ENCODE data around the gene FBXO34.
"Not testable (repeated sequence)": the region's sequence is repeated elsewhere in the genome, so short reads cannot be mapped to it uniquely, and the experiment has no call there.

FBXO34 gene

DNA sequence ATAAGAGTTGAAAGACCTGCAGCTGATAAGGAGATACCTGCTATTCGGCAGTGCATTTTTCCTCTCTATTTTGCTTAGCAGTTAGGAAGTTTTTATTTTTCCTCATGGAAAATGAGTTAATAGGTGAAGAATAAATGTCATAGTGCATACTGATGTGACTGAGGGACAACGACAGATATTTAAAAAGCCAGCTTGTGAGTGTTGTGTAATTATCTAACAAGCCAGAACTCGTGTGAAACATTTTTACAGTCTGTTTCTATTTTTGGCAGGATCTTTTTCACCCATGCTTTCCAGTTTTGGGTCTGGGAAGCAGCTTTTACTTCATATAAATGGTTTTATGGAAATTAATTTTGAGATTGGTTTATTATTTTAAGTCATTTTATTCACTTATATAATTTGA is 2.9 kb downstream of the FBXO34 start:
- DNase-seq, result no peak

DNA sequence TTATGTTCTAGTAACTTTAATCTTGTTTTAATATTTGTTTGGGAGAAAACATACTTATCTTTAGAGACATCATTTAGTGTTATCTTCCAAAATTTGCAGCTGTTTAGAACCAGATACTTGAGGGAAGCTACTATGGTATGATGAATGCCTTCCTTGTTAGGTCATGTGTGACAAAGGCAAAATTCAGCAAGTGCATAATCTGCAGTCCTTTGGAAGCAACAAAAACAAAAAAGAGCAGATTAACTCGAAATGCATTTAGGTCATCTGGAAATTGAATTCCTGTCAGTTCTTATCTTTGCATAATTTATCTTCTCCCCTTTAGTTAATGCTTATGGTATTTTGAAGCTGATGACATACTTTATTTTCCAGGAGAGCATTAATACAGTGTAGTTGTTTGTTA is 3.5 kb downstream of the FBXO34 start:
- DNase-seq, result no peak

DNA sequence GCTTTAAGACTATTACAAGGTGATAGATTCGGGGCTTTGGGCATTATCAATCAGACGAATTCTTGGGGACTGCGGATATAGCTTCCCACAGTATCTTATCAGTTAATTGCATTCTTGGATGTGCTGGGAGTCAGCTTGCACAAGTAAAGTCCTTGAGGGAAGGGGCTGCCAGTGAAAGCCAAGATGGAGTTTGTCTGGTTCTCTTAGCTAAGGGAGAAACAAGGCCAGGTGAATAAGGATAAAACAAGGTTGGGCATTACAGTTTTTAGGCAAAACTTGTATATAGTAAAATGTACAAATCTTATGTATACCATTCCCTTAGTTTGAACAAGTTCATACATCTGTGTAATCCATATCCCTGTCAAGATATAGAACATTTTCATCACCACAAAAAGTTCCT is 5.5 kb downstream of the FBXO34 start:
- no peak for DNase-seq

DNA sequence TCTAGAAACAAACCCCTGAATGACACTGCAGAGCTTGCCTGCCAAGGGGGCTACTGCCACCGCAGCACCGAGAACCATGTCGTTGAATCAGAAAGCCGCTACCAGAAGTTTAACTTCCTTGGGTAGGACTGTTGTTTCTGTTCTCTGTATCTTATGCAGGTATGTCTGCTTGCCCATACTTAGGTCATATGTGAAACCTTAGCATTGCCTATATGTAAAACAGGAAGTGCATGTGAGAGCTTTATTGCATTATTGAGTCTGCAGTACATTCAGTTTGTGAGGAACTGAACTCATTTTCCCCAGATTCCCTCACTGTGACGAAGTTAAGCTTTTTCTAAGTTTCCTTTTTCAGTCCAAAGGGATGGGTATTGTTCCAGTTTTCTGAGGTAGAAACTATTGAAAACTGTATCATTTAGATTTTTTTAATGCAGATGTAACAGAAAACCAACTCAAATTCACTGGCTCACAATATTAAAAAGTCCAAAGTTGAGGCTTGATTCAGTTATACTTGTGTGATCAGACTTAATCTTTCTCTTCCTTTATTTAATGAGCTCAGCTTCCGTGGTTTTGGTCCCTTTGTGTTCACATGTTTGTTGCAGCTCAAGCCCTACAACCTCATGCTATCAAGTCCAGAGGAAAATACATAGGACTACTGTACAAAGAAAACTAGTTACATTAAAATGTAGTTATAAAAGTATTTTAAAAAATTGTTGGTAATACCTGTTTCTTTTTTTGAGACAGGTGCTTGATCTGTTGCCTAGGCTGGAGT is 6.9 kb downstream of the FBXO34 start:
- no peak for DNase-seq

GRCh38 chr14:55279384-55279783 is 8.2 kb downstream of the FBXO34 start:
- DNase-seq, result no peak

- no peak for DNase-seq
Observed at GRCh38 chr14:55281316-55281839, 10.2 kb downstream of the FBXO34 start.

DNA sequence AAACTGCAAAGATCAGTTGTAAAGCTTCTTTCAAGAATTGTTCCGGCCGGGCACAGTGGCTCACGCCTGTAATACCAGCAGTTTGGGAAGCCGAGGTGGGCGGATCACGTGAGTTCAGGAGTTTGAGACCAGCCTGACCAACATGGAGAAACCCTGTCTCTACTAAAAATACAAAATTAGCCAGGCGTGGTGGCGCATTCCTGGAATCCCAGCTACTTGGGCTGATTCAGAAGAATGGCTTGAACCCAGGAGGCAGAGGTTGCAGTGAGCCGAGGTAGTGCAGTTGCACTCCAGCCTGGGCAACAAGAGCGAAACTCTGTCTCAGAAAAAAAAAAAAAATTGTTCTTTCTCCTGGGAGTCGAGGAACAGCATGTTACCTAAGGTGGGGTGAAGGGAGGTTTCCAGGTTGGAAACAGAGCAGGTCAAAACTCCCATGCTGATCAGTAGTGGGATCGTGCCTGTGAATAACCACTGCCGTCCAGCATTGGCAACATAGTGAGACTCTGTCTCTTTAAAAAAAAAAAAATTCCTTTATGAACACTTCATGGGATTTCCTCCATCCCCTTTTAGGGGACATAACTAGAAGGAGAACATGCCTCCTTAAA is 13.9 kb downstream of the FBXO34 start:
- no peak for DNase-seq

GRCh38 chr14:55288439-55288838 is 17.2 kb downstream of the FBXO34 start:
- DNase-seq, result no peak

DNA sequence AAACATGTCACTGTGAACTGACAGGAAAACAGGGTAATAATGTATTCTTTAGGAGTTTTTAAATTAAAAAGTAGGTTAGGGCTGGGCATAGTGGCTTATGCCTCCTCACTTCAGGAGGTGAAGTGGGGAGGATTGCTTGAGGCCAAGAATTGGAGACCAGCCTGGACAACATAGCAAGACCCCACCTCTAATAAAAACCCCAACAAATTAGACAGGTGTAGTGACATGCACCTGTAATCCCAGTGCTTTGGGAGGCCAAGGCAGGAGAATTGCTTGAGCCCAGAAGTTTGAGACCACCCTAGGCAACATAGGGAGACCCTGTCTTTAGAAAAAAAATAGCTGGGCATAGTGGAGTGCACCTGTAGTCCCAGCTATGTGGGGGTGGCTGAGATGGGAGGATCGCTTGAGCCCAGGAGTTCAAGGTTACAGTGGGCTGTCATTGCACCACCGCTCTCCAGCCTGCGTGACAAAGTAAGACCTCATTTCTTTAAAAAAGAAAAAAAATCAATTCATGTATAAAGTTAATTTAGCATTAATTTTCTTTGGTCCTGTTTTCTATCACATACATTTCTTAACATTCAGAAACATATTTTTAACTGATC is 20.4 kb downstream of the FBXO34 start:
- no peak for DNase-seq

GRCh38 chr14:55294603-55295002 is 23.4 kb downstream of the FBXO34 start:
- DNase-seq, result no peak

DNA sequence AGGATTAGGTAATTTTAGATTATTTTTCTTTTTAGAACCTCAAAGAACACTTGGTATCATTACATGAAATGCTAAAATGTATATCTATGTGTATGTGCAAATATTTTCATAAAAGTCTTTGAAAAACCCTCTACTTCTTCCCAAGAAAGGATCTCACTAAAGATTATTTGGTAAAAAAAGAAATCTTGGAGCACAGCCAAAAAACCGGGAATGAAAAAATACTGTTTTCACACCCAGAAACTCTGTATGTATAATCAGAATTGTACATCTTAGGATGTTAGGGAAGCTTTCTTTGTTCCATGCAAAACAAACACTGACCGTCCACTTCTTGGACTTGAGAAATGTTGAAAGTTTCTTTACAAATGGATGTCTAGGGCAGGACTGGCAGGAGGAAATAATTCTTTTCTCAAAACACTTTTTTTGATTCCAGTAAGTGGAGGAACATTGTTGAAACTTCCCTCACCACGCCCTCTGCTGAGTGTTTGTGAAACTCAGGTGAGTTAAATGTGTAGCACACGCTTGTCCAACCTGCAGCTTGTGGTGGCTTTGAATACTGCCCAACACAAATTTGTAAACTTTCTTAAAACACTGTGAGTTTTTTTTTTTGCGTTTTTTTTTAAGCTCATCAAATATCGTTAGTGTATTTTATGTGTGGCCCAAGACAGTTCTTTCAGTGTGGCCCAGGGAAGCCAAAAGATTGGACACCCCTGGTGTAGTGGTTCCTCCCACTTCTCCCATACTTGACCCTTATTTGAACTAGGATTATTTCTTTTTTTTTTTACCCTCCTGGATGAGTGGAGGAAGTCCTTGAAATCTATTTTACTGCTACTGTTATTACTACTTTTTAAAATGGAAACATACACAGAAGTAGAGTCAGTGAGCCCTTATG is 26.6 kb downstream of the FBXO34 start:
- no peak for DNase-seq

DNA sequence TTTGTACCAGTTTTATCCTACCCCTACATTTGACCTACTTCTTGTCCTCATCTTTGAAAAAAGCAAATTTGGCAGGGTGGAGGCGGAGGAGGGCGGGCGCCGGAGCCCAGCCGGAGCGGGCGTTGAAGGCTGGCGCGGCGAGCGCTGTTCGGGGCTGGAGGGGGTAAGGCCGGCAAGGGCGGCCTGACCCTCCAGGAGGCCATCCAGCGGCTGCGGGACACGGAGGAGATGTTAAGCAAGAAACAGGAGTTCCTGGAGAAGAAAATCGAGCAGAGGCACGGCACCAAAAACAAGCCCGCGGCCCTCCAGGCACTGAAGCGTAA is 27.2 kb downstream of the FBXO34 start:
- no peak for DNase-seq

GRCh38 chr14:55301437-55302121 is 30.4 kb downstream of the FBXO34 start:
- DNase-seq, result no peak

GRCh38 chr14:55302367-55303124 is 31.3 kb downstream of the FBXO34 start:
- peak; percentile 20 for DNase-seq

GRCh38 chr14:55303125-55303499 is 31.9 kb downstream of the FBXO34 start:
- no peak for DNase-seq

GRCh38 chr14:55303691-55304145 is 32.5 kb downstream of the FBXO34 start:
- no peak for DNase-seq

DNA sequence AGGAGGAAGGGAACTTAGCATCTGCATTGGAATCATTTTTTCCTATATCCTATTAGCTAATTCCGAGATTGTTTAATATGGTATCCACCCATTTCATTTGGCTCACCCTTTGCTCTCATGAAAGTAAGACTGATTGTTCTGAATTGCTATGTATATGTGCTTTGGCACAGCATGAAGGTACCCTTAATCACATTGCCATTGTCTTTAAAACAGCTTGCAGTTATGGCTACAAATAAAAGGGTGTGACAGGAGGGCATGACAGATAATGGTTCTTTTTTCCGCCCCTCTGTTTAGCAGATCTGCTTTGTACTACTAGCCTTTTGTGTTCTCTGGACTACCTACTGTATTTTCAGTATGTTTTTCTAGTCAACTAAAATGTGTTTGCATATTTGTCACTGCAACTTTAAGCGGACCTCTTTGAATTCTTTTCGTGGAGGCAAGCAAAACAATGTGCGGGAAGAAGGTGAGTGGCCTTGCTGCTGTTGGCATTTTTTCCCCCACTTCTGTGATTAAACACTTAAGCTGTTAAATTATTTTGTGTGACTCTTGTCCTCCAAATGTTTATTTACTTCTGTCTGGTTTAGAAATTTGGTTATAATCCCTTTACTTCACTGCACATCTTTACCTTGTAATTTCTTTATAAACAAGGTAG is 35.8 kb downstream of the FBXO34 start:
- no peak for DNase-seq

DNA sequence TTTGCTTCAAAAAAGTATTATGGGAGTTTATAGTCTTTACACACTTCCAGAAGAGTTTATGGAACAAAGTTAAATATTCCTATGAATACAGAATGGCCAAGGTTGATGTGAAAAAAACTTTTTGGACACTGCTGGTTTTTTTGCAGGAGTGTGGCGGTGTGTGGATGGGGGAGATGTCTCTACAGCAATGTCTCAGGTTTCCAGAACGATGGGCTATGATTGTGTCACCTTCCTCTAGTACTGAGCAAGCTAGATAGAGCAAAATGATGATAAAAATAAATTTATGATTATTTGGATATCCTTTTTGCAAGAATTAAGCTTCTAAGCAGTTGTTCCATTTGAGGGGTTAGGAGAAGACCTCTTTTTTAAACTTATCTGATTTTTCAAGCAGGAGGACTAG is 37.9 kb downstream of the FBXO34 start:
- no peak for DNase-seq

GRCh38 chr14:55309761-55310365 is 38.6 kb downstream of the FBXO34 start:
- no peak for DNase-seq

DNA sequence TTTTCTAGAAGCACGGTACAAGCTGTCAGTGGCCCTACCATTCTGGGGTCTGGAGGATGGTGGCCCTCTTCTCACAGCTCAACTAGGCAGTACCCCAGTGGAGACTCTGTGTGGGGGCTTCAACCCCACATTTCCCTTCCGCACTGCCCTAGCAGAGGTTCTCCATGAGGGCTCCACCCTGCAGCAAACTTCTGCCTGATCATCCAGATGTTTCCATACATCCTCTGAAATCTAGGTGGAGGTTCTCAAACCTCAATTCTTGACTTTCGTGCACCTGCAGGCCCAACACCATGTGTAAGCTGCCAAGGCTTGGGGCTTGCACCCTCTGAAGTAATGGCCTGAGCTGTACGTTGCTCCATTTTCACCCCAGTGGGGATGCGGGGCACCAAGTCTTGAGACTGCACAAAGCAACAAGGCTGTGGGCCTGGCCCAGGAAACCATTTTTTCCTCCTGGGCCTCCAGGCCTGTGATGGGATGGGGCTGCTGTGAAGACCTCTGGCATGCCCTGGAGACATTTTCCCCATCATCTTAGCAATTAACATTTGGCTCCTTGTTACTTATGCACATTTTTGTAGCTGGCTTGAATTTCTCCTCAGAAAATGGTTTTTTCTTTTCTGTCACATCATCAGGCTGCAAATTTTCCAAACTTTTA is 41.3 kb downstream of the FBXO34 start:
- DNase-seq, result not testable (repeated sequence)
